GM19438 (cell line): ENCODE measurements around the gene CPPED1.

Experiments used
- ATAC-seq: cut with Tn5 transposase; IDR thresholded peaks from one replicate; pipeline ENCODE4 v1.9.1; 2021; ENCODE audit warnings: low read depth; ENCODE audit not compliant: unreplicated experiment

Gene CPPED1

GRCh38 chr16:12613992-12614661 is 189.6 kb downstream of the CPPED1 start:
- ATAC-seq = no peak

- no peak for ATAC-seq
Measured at GRCh38 chr16:12613131-12613991, 190.3 kb downstream of the CPPED1 start.

GRCh38 chr16:12612598-12613101 is 191.0 kb downstream of the CPPED1 start:
- no peak for ATAC-seq

GRCh38 chr16:12611916-12612597 is 191.6 kb downstream of the CPPED1 start:
- no peak for ATAC-seq

- no peak for ATAC-seq
Measured at GRCh38 chr16:12611006-12611477, 192.6 kb downstream of the CPPED1 start.

GRCh38 chr16:12609937-12610699 is 193.6 kb downstream of the CPPED1 start:
- no peak for ATAC-seq
